ENCODE results near the gene BACH2.
"Not testable (repeated sequence)": the region's sequence is repeated elsewhere in the genome, so short reads cannot be mapped to it uniquely, and the experiment has no call there.

The BACH2 gene

GRCh38 chr6:90124874-90125510 lies 171.7 kb downstream of the BACH2 start:
- Histone ChIP-seq H3K36me3 (ENCODE audit: control insufficient read depth in 5 of 5, insufficient read depth in 5 of 5, low read length in 5 of 5) (no peaks in the 10 kb centered on the region), H3K27me3 (ENCODE audit: control insufficient read depth in 5 of 5, insufficient read depth in 4 of 5, low read length in 5 of 5) (no peaks in the 10 kb centered on the region), H3K9me3 (ENCODE audit: control insufficient read depth in 5 of 5, low read length in 5 of 5) (no peaks in the 10 kb centered on the region), H3K4me3 (ENCODE audit: low read depth in 1 of 5, low read length in 5 of 5) (no peak overlapping the region), H3K27ac (ENCODE audit: low read depth, low read length) (no peak overlapping the region), H3K9ac (ENCODE audit: low read length in 5 of 5) (no peak overlapping the region), H3K4me1 (ENCODE audit: control insufficient read depth in 5 of 5, insufficient read depth in 5 of 5, low read length in 5 of 5) (peaks cover 0 to 6% (median 0%) of the 10 kb centered on the region in 5 donors)

- H3K9ac ChIP-seq (ENCODE audit: low read length in 5 of 5), result no peak overlapping the region
- no peak overlapping the region for H3K27ac ChIP-seq (ENCODE audit: low read depth, low read length)
- H3K9me3 ChIP-seq (ENCODE audit: control insufficient read depth in 5 of 5, low read length in 5 of 5), result no peaks in the 10 kb centered on the region
- H3K4me1 ChIP-seq (ENCODE audit: control insufficient read depth in 5 of 5, insufficient read depth in 5 of 5, low read length in 5 of 5), result peaks cover 0 to 6% (median 0%) of the 10 kb centered on the region in 5 donors
- H3K36me3 ChIP-seq (ENCODE audit: control insufficient read depth in 5 of 5, insufficient read depth in 5 of 5, low read length in 5 of 5), result no peaks in the 10 kb centered on the region
- no peaks in the 10 kb centered on the region for H3K27me3 ChIP-seq (ENCODE audit: control insufficient read depth in 5 of 5, insufficient read depth in 4 of 5, low read length in 5 of 5)
- no peak overlapping the region for H3K4me3 ChIP-seq (ENCODE audit: low read depth in 1 of 5, low read length in 5 of 5)
Observed at GRCh38 chr6:90123831-90124230, 172.8 kb downstream of the BACH2 start.

- Histone ChIP-seq H3K4me1 (ENCODE audit: control insufficient read depth in 5 of 5, insufficient read depth in 5 of 5, low read length in 5 of 5) (peaks cover 0 to 3% (median 0%) of the 10 kb centered on the region in 5 donors), H3K27ac (ENCODE audit: low read depth, low read length) (no peak overlapping the region), H3K27me3 (ENCODE audit: control insufficient read depth in 5 of 5, insufficient read depth in 4 of 5, low read length in 5 of 5) (no peaks in the 10 kb centered on the region), H3K36me3 (ENCODE audit: control insufficient read depth in 5 of 5, insufficient read depth in 5 of 5, low read length in 5 of 5) (no peaks in the 10 kb centered on the region), H3K4me3 (ENCODE audit: low read depth in 1 of 5, low read length in 5 of 5) (no peak overlapping the region), H3K9ac (ENCODE audit: low read length in 5 of 5) (no peak overlapping the region), H3K9me3 (ENCODE audit: control insufficient read depth in 5 of 5, low read length in 5 of 5) (peaks cover 0 to 1% (median 0%) of the 10 kb centered on the region in 5 donors)
Observed at GRCh38 chr6:90121982-90122381, 174.7 kb downstream of the BACH2 start.

- H3K9me3 ChIP-seq (ENCODE audit: control insufficient read depth in 5 of 5, low read length in 5 of 5), result peaks cover 0 to 3% (median 0%) of the 10 kb centered on the region in 5 donors
- H3K9ac ChIP-seq (ENCODE audit: low read length in 5 of 5), result no peak overlapping the region
- no peaks in the 10 kb centered on the region for H3K27me3 ChIP-seq (ENCODE audit: control insufficient read depth in 5 of 5, insufficient read depth in 4 of 5, low read length in 5 of 5)
- no peaks in the 10 kb centered on the region for H3K4me1 ChIP-seq (ENCODE audit: control insufficient read depth in 5 of 5, insufficient read depth in 5 of 5, low read length in 5 of 5)
- H3K27ac ChIP-seq (ENCODE audit: low read depth, low read length), result no peak overlapping the region
- no peaks in the 10 kb centered on the region for H3K36me3 ChIP-seq (ENCODE audit: control insufficient read depth in 5 of 5, insufficient read depth in 5 of 5, low read length in 5 of 5)
- H3K4me3 ChIP-seq (ENCODE audit: low read depth in 1 of 5, low read length in 5 of 5), result no peak overlapping the region
Observed at GRCh38 chr6:90120327-90120726, 176.3 kb downstream of the BACH2 start.

GRCh38 chr6:90119618-90120017 lies 177.0 kb downstream of the BACH2 start:
- Histone ChIP-seq H3K4me3 (ENCODE audit: low read depth in 1 of 5, low read length in 5 of 5) (no peak overlapping the region), H3K4me1 (ENCODE audit: control insufficient read depth in 5 of 5, insufficient read depth in 5 of 5, low read length in 5 of 5) (no peaks in the 10 kb centered on the region), H3K27me3 (ENCODE audit: control insufficient read depth in 5 of 5, insufficient read depth in 4 of 5, low read length in 5 of 5) (no peaks in the 10 kb centered on the region), H3K27ac (ENCODE audit: low read depth, low read length) (no peak overlapping the region), H3K9ac (ENCODE audit: low read length in 5 of 5) (no peak overlapping the region), H3K36me3 (ENCODE audit: control insufficient read depth in 5 of 5, insufficient read depth in 5 of 5, low read length in 5 of 5) (no peaks in the 10 kb centered on the region), H3K9me3 (ENCODE audit: control insufficient read depth in 5 of 5, low read length in 5 of 5) (peaks cover 0 to 3% (median 0%) of the 10 kb centered on the region in 5 donors)

- Histone ChIP-seq H3K4me1 (ENCODE audit: control insufficient read depth in 5 of 5, insufficient read depth in 5 of 5, low read length in 5 of 5) (no peaks in the 10 kb centered on the region), H3K27ac (ENCODE audit: low read depth, low read length) (no peak overlapping the region), H3K27me3 (ENCODE audit: control insufficient read depth in 5 of 5, insufficient read depth in 4 of 5, low read length in 5 of 5) (no peaks in the 10 kb centered on the region), H3K4me3 (ENCODE audit: low read depth in 1 of 5, low read length in 5 of 5) (no peak overlapping the region), H3K9me3 (ENCODE audit: control insufficient read depth in 5 of 5, low read length in 5 of 5) (peaks cover 0 to 10% (median 4%) of the 10 kb centered on the region in 5 donors), H3K36me3 (ENCODE audit: control insufficient read depth in 5 of 5, insufficient read depth in 5 of 5, low read length in 5 of 5) (no peaks in the 10 kb centered on the region), H3K9ac (ENCODE audit: low read length in 5 of 5) (no peak overlapping the region)
Observed at GRCh38 chr6:90118581-90118980, 178.1 kb downstream of the BACH2 start.

GRCh38 chr6:90118069-90118468 lies 178.6 kb downstream of the BACH2 start:
- no peak overlapping the region for H3K4me3 ChIP-seq (ENCODE audit: low read depth in 1 of 5, low read length in 5 of 5)

GRCh38 chr6:90116126-90116525 lies 180.5 kb downstream of the BACH2 start:
- not testable (repeated sequence) for H3K27ac ChIP-seq (ENCODE audit: low read depth, low read length); H3K36me3 ChIP-seq (ENCODE audit: control insufficient read depth in 5 of 5, insufficient read depth in 5 of 5, low read length in 5 of 5); H3K27me3 ChIP-seq (ENCODE audit: control insufficient read depth in 5 of 5, insufficient read depth in 4 of 5, low read length in 5 of 5); H3K9ac ChIP-seq (ENCODE audit: low read length in 5 of 5); H3K4me1 ChIP-seq (ENCODE audit: control insufficient read depth in 5 of 5, insufficient read depth in 5 of 5, low read length in 5 of 5); H3K4me3 ChIP-seq (ENCODE audit: low read depth in 1 of 5, low read length in 5 of 5)
- peaks cover 0 to 20% (median 12%) of the 10 kb centered on the region in 5 donors for H3K9me3 ChIP-seq (ENCODE audit: control insufficient read depth in 5 of 5, low read length in 5 of 5)

More at GRCh38 chr6:90118069-90118468, 178.6 kb downstream of the BACH2 start:
- no peaks in the 10 kb centered on the region for H3K36me3 ChIP-seq (ENCODE audit: control insufficient read depth in 5 of 5, insufficient read depth in 5 of 5, low read length in 5 of 5)
- no peak overlapping the region for H3K27ac ChIP-seq (ENCODE audit: low read depth, low read length)
- no peak overlapping the region for H3K9ac ChIP-seq (ENCODE audit: low read length in 5 of 5)
- H3K4me1 ChIP-seq (ENCODE audit: control insufficient read depth in 5 of 5, insufficient read depth in 5 of 5, low read length in 5 of 5), result no peaks in the 10 kb centered on the region
- H3K9me3 ChIP-seq (ENCODE audit: control insufficient read depth in 5 of 5, low read length in 5 of 5), result peaks cover 0 to 15% (median 6%) of the 10 kb centered on the region in 5 donors
- no peaks in the 10 kb centered on the region for H3K27me3 ChIP-seq (ENCODE audit: control insufficient read depth in 5 of 5, insufficient read depth in 4 of 5, low read length in 5 of 5)

- H3K9me3 ChIP-seq (ENCODE audit: control insufficient read depth in 5 of 5, low read length in 5 of 5), result peaks cover 0 to 20% (median 12%) of the 10 kb centered on the region in 5 donors
- H3K4me3 ChIP-seq (ENCODE audit: low read depth in 1 of 5, low read length in 5 of 5), result no peak overlapping the region
- no peaks in the 10 kb centered on the region for H3K27me3 ChIP-seq (ENCODE audit: control insufficient read depth in 5 of 5, insufficient read depth in 4 of 5, low read length in 5 of 5)
- H3K9ac ChIP-seq (ENCODE audit: low read length in 5 of 5), result no peak overlapping the region
- no peaks in the 10 kb centered on the region for H3K36me3 ChIP-seq (ENCODE audit: control insufficient read depth in 5 of 5, insufficient read depth in 5 of 5, low read length in 5 of 5)
- no peaks in the 10 kb centered on the region for H3K4me1 ChIP-seq (ENCODE audit: control insufficient read depth in 5 of 5, insufficient read depth in 5 of 5, low read length in 5 of 5)
- H3K27ac ChIP-seq (ENCODE audit: low read depth, low read length), result no peak overlapping the region
Observed at GRCh38 chr6:90113389-90113788, 183.3 kb downstream of the BACH2 start.

GRCh38 chr6:90111387-90111786 lies 185.3 kb downstream of the BACH2 start:
- H3K27ac ChIP-seq (ENCODE audit: low read depth, low read length), result no peak overlapping the region
- no peaks in the 10 kb centered on the region for H3K36me3 ChIP-seq (ENCODE audit: control insufficient read depth in 5 of 5, insufficient read depth in 5 of 5, low read length in 5 of 5)
- H3K9ac ChIP-seq (ENCODE audit: low read length in 5 of 5), result no peak overlapping the region
- H3K9me3 ChIP-seq (ENCODE audit: control insufficient read depth in 5 of 5, low read length in 5 of 5), result peaks cover 0 to 17% (median 12%) of the 10 kb centered on the region in 5 donors
- H3K4me3 ChIP-seq (ENCODE audit: low read depth in 1 of 5, low read length in 5 of 5), result no peak overlapping the region
- no peaks in the 10 kb centered on the region for H3K4me1 ChIP-seq (ENCODE audit: control insufficient read depth in 5 of 5, insufficient read depth in 5 of 5, low read length in 5 of 5)
- no peaks in the 10 kb centered on the region for H3K27me3 ChIP-seq (ENCODE audit: control insufficient read depth in 5 of 5, insufficient read depth in 4 of 5, low read length in 5 of 5)

All from subcutaneous abdominal adipose tissue (tissue), 5 donors.